ENCODE results near the gene BMP7.
"Not testable (repeated sequence)": the region's sequence is repeated elsewhere in the genome, so short reads cannot be mapped to it uniquely, and the experiment has no call there.

Gene BMP7

GRCh38 chr20:57268399-57269076, 2.1 kb upstream of the BMP7 start:
- TF ChIP-seq, protein P1, sequence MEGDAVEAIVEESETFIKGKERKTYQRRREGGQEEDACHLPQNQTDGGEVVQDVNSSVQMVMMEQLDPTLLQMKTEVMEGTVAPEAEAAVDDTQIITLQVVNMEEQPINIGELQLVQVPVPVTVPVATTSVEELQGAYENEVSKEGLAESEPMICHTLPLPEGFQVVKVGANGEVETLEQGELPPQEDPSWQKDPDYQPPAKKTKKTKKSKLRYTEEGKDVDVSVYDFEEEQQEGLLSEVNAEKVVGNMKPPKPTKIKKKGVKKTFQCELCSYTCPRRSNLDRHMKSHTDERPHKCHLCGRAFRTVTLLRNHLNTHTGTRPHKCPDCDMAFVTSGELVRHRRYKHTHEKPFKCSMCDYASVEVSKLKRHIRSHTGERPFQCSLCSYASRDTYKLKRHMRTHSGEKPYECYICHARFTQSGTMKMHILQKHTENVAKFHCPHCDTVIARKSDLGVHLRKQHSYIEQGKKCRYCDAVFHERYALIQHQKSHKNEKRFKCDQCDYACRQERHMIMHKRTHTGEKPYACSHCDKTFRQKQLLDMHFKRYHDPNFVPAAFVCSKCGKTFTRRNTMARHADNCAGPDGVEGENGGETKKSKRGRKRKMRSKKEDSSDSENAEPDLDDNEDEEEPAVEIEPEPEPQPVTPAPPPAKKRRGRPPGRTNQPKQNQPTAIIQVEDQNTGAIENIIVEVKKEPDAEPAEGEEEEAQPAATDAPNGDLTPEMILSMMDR (conservative IDR thresholded peaks at IDR 0.05; ENCODE audit: control insufficient read depth, insufficient read depth, low read depth, low read length), result no peak
- no peak overlapping the region for H3K4me3 ChIP-seq (ENCODE audit: control insufficient read depth, low read depth, low read length)
- DNase-seq (ENCODE audit: low read depth), result no peak

GRCh38 chr20:57267158-57267821, 849 bp upstream of the BMP7 start:
- no peak for DNase-seq (ENCODE audit: low read depth)
- TF ChIP-seq, protein P1 (conservative IDR thresholded peaks at IDR 0.05; ENCODE audit: control insufficient read depth, insufficient read depth, low read depth, low read length), result no peak
- H3K4me3 ChIP-seq (ENCODE audit: control insufficient read depth, low read depth, low read length), result no peak overlapping the region

DNA sequence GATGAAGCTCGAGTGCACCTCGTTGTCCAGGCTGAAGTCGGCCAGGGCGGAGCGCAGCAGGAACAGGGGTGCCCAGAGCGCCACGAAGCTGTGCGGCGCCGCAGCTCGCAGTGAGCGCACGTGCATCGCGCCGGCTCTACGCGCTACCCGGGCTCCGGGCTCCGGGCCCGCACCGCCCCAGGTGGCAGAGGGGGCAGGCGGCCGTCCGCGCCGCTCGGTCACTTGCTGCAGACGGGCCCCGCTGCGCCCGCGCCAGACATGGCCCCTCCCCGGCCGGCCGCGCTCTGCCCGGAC, 497 bp downstream of the BMP7 start:
- TF ChIP-seq, protein P1 (conservative IDR thresholded peaks at IDR 0.05; ENCODE audit: control insufficient read depth, insufficient read depth, low read depth, low read length), result no peak
- H3K4me3 ChIP-seq (ENCODE audit: control insufficient read depth, low read depth, low read length), result no peak overlapping the region
- no peak for DNase-seq (ENCODE audit: low read depth)

GRCh38 chr20:57265336-57265996, 975 bp downstream of the BMP7 start:
- H3K4me3 ChIP-seq (ENCODE audit: control insufficient read depth, low read depth, low read length), result no peak overlapping the region
- TF ChIP-seq, protein P1 (conservative IDR thresholded peaks at IDR 0.05; ENCODE audit: control insufficient read depth, insufficient read depth, low read depth, low read length), result no peak
- DNase-seq (ENCODE audit: low read depth), result peak; percentile 2

DNA sequence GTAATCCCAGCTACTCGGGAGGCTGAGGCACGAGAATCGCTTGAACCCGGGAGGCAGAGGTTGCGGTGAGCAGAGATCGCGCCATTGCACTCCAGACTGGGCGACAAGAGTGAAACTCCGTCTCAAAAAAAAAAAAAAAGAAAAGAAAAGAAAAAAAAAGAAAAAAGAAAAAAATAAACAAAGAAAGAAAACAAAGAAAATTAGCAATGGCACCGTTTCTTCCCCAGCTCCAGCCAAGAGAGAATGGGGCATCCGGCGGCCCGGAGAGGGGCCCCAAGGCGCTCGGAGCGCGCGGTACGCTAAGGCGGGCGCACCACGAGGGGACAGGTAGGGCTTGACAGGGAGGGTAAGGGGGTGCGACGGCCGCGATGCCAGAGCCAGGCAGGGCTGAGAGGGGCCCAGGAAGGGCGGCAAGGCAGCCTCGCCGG, 1.5 kb downstream of the BMP7 start:
- H3K4me3 ChIP-seq (ENCODE audit: control insufficient read depth, low read depth, low read length); DNase-seq (ENCODE audit: low read depth): not testable (repeated sequence)

- H3K4me3 ChIP-seq (ENCODE audit: control insufficient read depth, low read depth, low read length), result no peak overlapping the region
- TF ChIP-seq, protein P1 (conservative IDR thresholded peaks at IDR 0.05; ENCODE audit: control insufficient read depth, insufficient read depth, low read depth, low read length), result no peak
- DNase-seq (ENCODE audit: low read depth), result no peak
Measured at GRCh38 chr20:57263801-57264792, 2.3 kb downstream of the BMP7 start.
